ENCODE measurements around the gene MSGN1.

The MSGN1 gene

DNA sequence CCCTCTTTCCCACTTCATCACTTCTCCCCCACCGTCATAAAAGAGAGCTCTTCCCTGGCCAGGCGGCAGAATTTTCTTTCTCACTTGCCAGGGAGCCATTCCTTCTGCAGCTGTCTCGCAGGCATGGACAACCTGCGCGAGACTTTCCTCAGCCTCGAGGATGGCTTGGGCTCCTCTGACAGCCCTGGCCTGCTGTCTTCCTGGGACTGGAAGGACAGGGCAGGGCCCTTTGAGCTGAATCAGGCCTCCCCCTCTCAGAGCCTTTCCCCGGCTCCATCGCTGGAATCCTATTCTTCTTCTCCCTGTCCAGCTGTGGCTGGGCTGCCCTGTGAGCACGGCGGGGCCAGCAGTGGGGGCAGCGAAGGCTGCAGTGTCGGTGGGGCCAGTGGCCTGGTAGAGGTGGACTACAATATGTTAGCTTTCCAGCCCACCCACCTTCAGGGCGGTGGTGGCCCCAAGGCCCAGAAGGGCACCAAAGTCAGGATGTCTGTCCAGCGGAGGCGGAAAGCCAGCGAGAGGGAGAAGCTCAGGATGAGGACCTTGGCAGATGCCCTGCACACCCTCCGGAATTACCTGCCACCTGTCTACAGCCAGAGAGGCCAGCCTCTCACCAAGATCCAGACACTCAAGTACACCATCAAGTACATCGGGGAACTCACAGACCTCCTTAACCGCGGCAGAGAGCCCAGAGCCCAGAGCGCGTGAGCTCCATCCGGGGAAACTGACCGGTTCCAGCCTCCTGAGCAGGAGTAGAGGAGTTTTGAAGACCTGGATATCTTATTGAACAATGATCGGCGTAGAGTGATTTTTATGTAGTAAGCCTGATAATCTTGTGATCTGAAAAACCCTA lies at the start of gene MSGN1:
Gene MSGN1 (plus strand): TSS at position 65 of the 850 bp plus-strand sequence. CDS start 59 bp downstream, at position 124.
- in situ Hi-C loops (cut with MboI; ENCODE audit: low pct_unique_long_range_greater_than_20kb, low sequenced_read_pairs) = no loop called here
- DNase-seq = no peak

- no peak for DNase-seq
- in situ Hi-C loops (cut with MboI; ENCODE audit: low pct_unique_long_range_greater_than_20kb, low sequenced_read_pairs) = no loop called here
Observed at GRCh38 chr2:17768894-17769293, 47.4 kb upstream of the MSGN1 start.

DNA sequence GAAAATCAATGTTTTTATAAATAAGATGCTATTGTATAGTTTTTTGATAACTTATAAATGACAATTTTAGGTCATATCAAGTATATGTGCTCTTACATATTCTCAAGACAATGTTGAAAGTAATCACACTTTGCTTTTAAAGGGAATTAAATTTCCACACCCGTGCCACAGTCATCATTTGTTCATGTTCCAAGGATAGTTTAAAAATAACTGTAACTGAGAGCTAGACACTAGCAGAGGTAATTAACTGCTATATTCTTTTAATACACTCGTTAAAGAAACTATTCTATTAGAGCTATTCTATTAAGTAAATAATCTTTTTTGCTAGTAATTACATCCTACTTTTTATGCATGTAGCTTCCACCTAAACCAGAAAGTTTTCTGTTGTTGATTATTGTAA lies 44.3 kb upstream of the MSGN1 start:
- no peak for DNase-seq
- in situ Hi-C loops (cut with MboI; ENCODE audit: low pct_unique_long_range_greater_than_20kb, low sequenced_read_pairs) = no loop called here

DNA sequence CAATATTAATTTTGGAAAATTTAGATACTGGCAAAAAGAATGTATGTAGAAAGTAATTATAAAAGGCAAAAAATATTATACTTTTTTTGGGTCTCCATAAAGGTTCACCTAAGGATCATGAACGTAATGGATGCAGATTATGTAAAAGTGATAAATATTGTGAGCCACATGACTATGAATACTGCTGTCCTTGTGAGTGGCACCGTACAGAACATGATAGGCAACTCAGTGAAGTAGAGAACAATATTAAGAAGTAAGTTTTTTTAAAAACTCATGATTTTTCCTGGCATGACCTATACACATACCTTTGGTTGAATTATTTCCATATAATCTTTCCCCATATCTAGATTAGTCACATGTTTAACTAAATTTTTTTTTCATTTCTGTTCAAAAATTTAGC lies 43.7 kb upstream of the MSGN1 start:
- in situ Hi-C loops (cut with MboI; ENCODE audit: low pct_unique_long_range_greater_than_20kb, low sequenced_read_pairs) = no loop called here

DNA sequence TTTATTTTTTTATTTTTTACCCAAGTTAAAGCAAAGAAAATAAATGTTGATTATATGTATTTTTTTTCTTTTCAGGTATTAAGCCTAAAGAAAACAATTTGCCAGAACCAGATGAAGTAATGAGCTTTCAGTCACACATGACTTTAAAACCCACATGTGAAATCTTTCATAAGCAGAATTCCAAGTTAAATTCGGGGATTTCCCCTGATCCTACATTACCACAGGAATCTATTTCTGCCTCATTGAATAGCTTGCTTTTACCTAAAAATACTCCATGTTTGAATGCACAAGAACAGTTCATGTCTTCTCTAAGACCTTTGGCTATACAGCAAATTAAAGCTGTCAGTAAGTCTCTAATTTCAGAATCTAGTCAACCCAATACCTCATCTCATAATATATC lies 35.7 kb upstream of the MSGN1 start:
- DNase-seq = no peak
- in situ Hi-C loops (cut with MboI; ENCODE audit: low pct_unique_long_range_greater_than_20kb, low sequenced_read_pairs) = no loop called here

More for the DNA sequence above, 43.7 kb upstream of the MSGN1 start:
- no peak for DNase-seq

DNA sequence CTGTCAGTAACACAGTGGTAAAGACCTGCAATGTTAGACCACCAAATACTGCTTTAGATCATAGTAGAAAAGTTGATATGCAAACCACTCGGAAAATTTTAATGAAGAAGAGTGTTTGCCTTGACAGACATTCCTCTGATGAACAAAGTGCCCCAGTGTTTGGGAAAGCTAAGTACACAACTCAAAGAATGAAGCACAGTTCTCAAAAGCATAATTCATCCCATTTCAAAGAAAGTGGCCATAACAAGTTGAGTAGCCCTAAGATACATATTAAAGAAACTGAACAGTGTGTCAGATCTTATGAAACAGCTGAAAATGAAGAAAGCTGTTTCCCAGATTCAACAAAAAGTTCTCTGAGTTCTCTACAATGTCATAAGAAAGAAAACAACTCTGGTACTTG lies 34.8 kb upstream of the MSGN1 start:
- in situ Hi-C loops (cut with MboI; ENCODE audit: low pct_unique_long_range_greater_than_20kb, low sequenced_read_pairs) = no loop called here
- no peak for DNase-seq

- in situ Hi-C loops (cut with MboI; ENCODE audit: low pct_unique_long_range_greater_than_20kb, low sequenced_read_pairs) = no loop called here
- no peak for DNase-seq
Observed at GRCh38 chr2:17786727-17787126, 29.5 kb upstream of the MSGN1 start.

GRCh38 chr2:17788773-17789172 lies 27.5 kb upstream of the MSGN1 start:
- in situ Hi-C loops (cut with MboI; ENCODE audit: low pct_unique_long_range_greater_than_20kb, low sequenced_read_pairs) = no loop called here
- DNase-seq = no peak

DNA sequence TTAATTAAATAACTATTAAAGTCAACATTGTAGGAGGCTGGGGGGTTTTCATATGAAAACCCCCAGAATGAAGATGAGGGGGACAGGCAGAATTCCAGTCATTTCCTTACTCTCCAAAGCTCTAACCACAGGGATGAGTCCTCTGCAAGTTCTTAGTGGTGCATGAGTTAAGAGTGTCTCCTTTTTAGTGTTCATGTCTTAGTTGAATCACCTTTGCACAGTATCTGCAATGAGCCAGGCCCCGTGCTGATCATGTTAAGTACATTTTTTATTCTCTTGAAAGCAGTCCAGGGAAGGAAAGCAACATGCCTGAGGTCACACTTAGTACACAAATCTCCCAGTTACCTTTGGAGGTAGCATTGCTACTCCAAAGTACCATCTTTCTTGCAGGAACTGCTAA lies 25.7 kb upstream of the MSGN1 start:
- in situ Hi-C loops (cut with MboI; ENCODE audit: low pct_unique_long_range_greater_than_20kb, low sequenced_read_pairs) = no loop called here
- no peak for DNase-seq

GRCh38 chr2:17791121-17791816 lies 25.0 kb upstream of the MSGN1 start:
- in situ Hi-C loops (cut with MboI; ENCODE audit: low pct_unique_long_range_greater_than_20kb, low sequenced_read_pairs) = no loop called here
- DNase-seq = peak; percentile 38

- no peak for DNase-seq
- in situ Hi-C loops (cut with MboI; ENCODE audit: low pct_unique_long_range_greater_than_20kb, low sequenced_read_pairs) = no loop called here
Observed at GRCh38 chr2:17791817-17792130, 24.5 kb upstream of the MSGN1 start.

DNA sequence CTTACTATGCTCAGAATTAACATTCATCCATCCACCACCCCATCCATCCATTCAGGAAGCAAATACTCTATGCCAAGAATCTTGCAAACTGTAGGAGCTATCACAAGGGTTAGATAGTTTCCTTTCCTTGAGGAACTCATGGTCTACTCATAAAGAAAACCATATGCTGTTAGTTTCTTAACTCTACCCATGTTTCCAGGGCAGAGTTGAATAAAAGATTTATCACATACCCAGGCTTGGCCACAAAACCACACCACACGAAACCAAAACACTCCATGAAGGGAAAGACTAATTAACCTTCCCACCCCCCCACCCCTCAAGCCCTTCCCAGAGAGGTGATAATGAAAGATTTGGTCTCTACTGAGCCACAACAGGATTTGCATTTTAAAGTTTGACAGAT lies 23.7 kb upstream of the MSGN1 start:
- in situ Hi-C loops (cut with MboI; ENCODE audit: low pct_unique_long_range_greater_than_20kb, low sequenced_read_pairs) = no loop called here
- DNase-seq = no peak

DNA sequence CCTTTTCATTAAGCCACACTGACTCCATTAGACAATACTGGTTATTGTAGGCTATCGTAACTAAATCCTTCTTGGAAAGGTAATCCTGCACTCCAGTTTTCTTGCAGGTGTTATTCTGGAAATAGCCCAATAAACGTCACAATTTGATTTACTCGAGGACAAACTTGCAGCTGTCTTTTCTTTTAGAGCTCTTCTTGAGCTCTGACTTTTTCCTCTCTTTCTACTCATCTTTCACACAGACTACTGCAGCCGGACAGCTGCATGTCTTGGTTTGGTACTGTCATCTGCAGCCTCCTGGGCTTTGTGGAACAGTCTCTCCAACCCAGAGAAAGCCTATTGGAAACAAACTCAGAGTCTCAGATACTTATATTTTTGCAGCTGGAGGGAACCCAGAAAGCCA lies 23.0 kb upstream of the MSGN1 start:
- in situ Hi-C loops (cut with MboI; ENCODE audit: low pct_unique_long_range_greater_than_20kb, low sequenced_read_pairs) = no loop called here
- no peak for DNase-seq

DNA sequence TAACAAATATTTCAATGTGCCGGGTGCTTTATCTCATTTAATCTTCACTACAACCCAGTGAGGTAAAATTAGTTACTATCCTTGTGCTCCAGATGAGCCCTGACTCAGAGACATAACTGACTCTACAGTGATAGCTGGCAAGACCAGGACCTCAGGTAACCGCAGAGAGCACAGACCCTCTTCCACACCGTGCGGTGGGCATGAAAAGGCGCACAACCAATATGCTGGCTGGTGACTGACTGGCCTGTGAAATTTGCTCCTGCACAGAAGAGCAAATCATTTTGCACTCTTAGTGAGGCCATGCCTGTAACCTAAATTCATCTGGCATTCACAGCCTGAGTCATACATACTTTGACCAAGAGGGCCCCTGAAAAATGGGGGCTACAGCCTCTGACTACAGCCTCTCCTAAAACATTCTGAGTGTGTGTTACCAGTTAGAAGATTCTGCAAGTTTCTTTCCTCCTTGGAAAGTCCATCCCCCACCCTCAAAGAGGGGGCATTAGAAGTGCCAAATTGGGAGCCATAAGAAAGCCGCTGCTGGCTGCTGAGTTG lies 22.4 kb upstream of the MSGN1 start:
- no peak for DNase-seq
- in situ Hi-C loops (cut with MboI; ENCODE audit: low pct_unique_long_range_greater_than_20kb, low sequenced_read_pairs) = no loop called here

GRCh38 chr2:17795309-17795708 lies 21.0 kb upstream of the MSGN1 start:
- in situ Hi-C loops (cut with MboI; ENCODE audit: low pct_unique_long_range_greater_than_20kb, low sequenced_read_pairs) = no loop called here
- DNase-seq = no peak

- DNase-seq = no peak
- in situ Hi-C loops (cut with MboI; ENCODE audit: low pct_unique_long_range_greater_than_20kb, low sequenced_read_pairs) = no loop called here
Observed at GRCh38 chr2:17798338-17798737, 17.9 kb upstream of the MSGN1 start.

- no peak for DNase-seq
- in situ Hi-C loops (cut with MboI; ENCODE audit: low pct_unique_long_range_greater_than_20kb, low sequenced_read_pairs) = no loop called here
Observed at GRCh38 chr2:17799301-17800120, 16.7 kb upstream of the MSGN1 start.

GRCh38 chr2:17800219-17800618 lies 16.0 kb upstream of the MSGN1 start:
- in situ Hi-C loops (cut with MboI; ENCODE audit: low pct_unique_long_range_greater_than_20kb, low sequenced_read_pairs) = no loop called here

GRCh38 chr2:17800693-17801458 lies 15.4 kb upstream of the MSGN1 start:
- DNase-seq = no peak
- in situ Hi-C loops (cut with MboI; ENCODE audit: low pct_unique_long_range_greater_than_20kb, low sequenced_read_pairs) = no loop called here

More at GRCh38 chr2:17800219-17800618, 16.0 kb upstream of the MSGN1 start:
- DNase-seq = no peak
